ENCODE results near the gene BRD1. TPM values are rescaled to one million over a fixed set of nuclear protein-coding genes. Genes with fewer than 3 reads are reported as not detected.
A peak's percentile ranks its signal among the peaks of the same experiment; 100 is the strongest.

Gene BRD1
- total and polyA plus RNA-seq, 9 of the 15 experiments (the other 6 are each of a cell fraction or from before 2014, with no cell fraction given), result 0.42 to 17.6 (median 5.5) TPM

- no peaks in the 10 kb centered on the region for H3K9me3 ChIP-seq (replicated peaks; ENCODE audit: control insufficient read depth, insufficient read depth, low read depth, low read length)
- H3K27me3 ChIP-seq (ENCODE audit: control insufficient read depth in 2 of 2, insufficient read depth in 2 of 2, low read length in 2 of 2), result no peaks in the 10 kb centered on the region
- H3K79me2 ChIP-seq (ENCODE audit: control insufficient read depth, insufficient read depth, low read length), result peaks cover 64% of the 10 kb centered on the region
- H3K4me1 ChIP-seq (replicated peaks in 1 of 2; ENCODE audit: control insufficient read depth in 2 of 2, insufficient read depth in 2 of 2, low read length in 2 of 2), result peaks cover 7 to 51% of the 10 kb centered on the region in 2 experiments; a peak in 4 of 5 replicates
- no TSS peak for BruUV-seq (replicated peaks)
- no peak for ATAC-seq
- H3K4me2 ChIP-seq (ENCODE audit: insufficient read depth, low read length), result peak overlapping the region; percentile 87; the same call in 1 of the 2 replicates
- no peak overlapping the region for H3K4me3 ChIP-seq
- H3K27ac ChIP-seq (ENCODE audit: extremely low read depth, low read depth, low read length), result no peak overlapping the region
- H3K36me3 ChIP-seq (ENCODE audit: control insufficient read depth, insufficient read depth, low read length), result peaks cover 49% of the 10 kb centered on the region; the same call in 2 of the 3 replicates
- H3K9me1 ChIP-seq (ENCODE audit: control insufficient read depth, insufficient read depth, low read length), result no peaks in the 10 kb centered on the region
- CTCF ChIA-PET (ENCODE audit: low intra/inter-chr PET ratio), result no interaction called here
- FAIRE-seq, result no peak
- no peak overlapping the region for H2AFZ ChIP-seq (ENCODE audit: low read depth, low read length)
- DNase-seq (ENCODE audit: extremely low read depth in 1 of 4, low spot score in 3 of 4), result no peak
- POLR2A ChIA-PET, result interaction anchor here (1.4 to 2.1 kb wide), 6 partner anchors 9 to 30 kb away, joined by 3 to 10 read pairs (median 6); no protein-coding TSS in a partner anchor
- peaks cover 21% of the 10 kb centered on the region; the same call in 1 of the 2 replicates for H4K20me1 ChIP-seq (replicated peaks; ENCODE audit: control insufficient read depth, insufficient read depth, low read length)
- H3K9ac ChIP-seq (ENCODE audit: insufficient read depth in 1 of 2, low read depth in 2 of 2, low read length in 2 of 2), result peak overlapping the region in 1 of 2 experiments; percentile 81; a peak in 3 of 4 replicates
- intact Hi-C loops (cut with micrococcal nuclease) (no loop called here), in situ Hi-C loops (cut with MboI) (loop anchor here (10.0 kb wide), 1 partner anchor 89 kb away; the partner anchor contains the start of genes ALG12 and CRELD2)
- 91% methylated on average over 4 of the region's 10 CpGs for WGBS (ENCODE audit: insufficient coverage, low coverage, missing lambda C conversion rate)
- TF ChIP-seq ZNF280A (IDR thresholded peaks at IDR 0.05; ENCODE audit: low read depth, partially characterized antibody) (no peak), ZNF354B (CRISPR knock-in tag; IDR thresholded peaks at IDR 0.05) (no peak), LEF1 (IDR thresholded peaks at IDR 0.05) (no peak), HDAC3 (IDR thresholded peaks at IDR 0.05; ENCODE audit: borderline replicate concordance, partially characterized antibody) (no peak), TCF7L2 (IDR thresholded peaks at IDR 0.05; ENCODE audit: low read depth, low read length) (no peak), NFRKB (IDR thresholded peaks at IDR 0.05; ENCODE audit: low read depth) (no peak), ZBED1 (IDR thresholded peaks at IDR 0.05) (no peak), SMAD4 (CRISPR knock-in tag; conservative IDR thresholded peaks at IDR 0.05) (no peak), ATF6 (CRISPR knock-in tag; IDR thresholded peaks at IDR 0.05) (no peak), ZNF655 (CRISPR knock-in tag; IDR thresholded peaks at IDR 0.05) (no peak), GTF2E2 (tag; IDR thresholded peaks at IDR 0.05) (no peak), ZNF3 (CRISPR knock-in tag; IDR thresholded peaks at IDR 0.05) (no peak), ZBTB11 (CRISPR knock-in tag; IDR thresholded peaks at IDR 0.05) (no peak), ZNF134 (CRISPR knock-in tag; conservative IDR thresholded peaks at IDR 0.05) (no peak)
Observed at GRCh38 chr22:49825436-49825835, 2.2 kb downstream of the BRD1 start.

Data from K562 (cell line).